Raji (cell line): ENCODE results near the gene CHD1L.

Experiments
- POLR2A ChIP-seq: IDR thresholded peaks from 2 replicates; pipeline ENCODE4 v1.6.1; 2011; ENCODE audit warnings: low read depth, low read length, control low read depth; ENCODE audit not compliant: insufficient read depth

CHD1L gene

GRCh38 chr1:147246910-147247655 lies 4.6 kb downstream of the CHD1L start:
- no peak for TF ChIP-seq POLR2A

GRCh38 chr1:147247656-147248238 lies 5.3 kb downstream of the CHD1L start:
- no peak for TF ChIP-seq POLR2A

GRCh38 chr1:147252540-147252939 lies 10.1 kb downstream of the CHD1L start:
- TF ChIP-seq POLR2A, result no peak

- TF ChIP-seq POLR2A, result no peak
Measured at GRCh38 chr1:147260956-147261355, 18.5 kb downstream of the CHD1L start.

GRCh38 chr1:147264158-147264768 lies 21.8 kb downstream of the CHD1L start:
- no peak for TF ChIP-seq POLR2A

GRCh38 chr1:147266381-147266780 lies 23.9 kb downstream of the CHD1L start:
- no peak for TF ChIP-seq POLR2A

GRCh38 chr1:147267711-147268110 lies 25.2 kb downstream of the CHD1L start:
- no peak for TF ChIP-seq POLR2A

GRCh38 chr1:147270721-147271120 lies 28.2 kb downstream of the CHD1L start:
- TF ChIP-seq POLR2A, result no peak

GRCh38 chr1:147272042-147272441 lies 29.6 kb downstream of the CHD1L start:
- TF ChIP-seq POLR2A, result no peak

GRCh38 chr1:147273409-147274336 lies 31.2 kb downstream of the CHD1L start:
- TF ChIP-seq POLR2A, result no peak

- TF ChIP-seq POLR2A, result no peak
Measured at GRCh38 chr1:147281950-147282349, 39.5 kb downstream of the CHD1L start.

- TF ChIP-seq POLR2A, result no peak
Measured at GRCh38 chr1:147283011-147283410, 40.5 kb downstream of the CHD1L start.

GRCh38 chr1:147287133-147287865 lies 44.8 kb downstream of the CHD1L start:
- TF ChIP-seq POLR2A, result no peak

- TF ChIP-seq POLR2A, result no peak
Measured at GRCh38 chr1:147292012-147292411, 49.5 kb downstream of the CHD1L start.
